Astrocyte of the spinal cord (primary cell): ENCODE measurements around the gene CNBD2.
"Not testable (repeated sequence)": the region's sequence is repeated elsewhere in the genome, so short reads cannot be mapped to it uniquely, and the experiment has no call there.

Source experiments
- DNase-seq: peaks from one replicate; pipeline ENCODE4 v3.0.0; 2011; ENCODE audit warnings: low read depth, low spot score
- H3K4me3 ChIP-seq: 2 replicates; pipeline ENCODE4 v1.5.1; 2011; ENCODE audit warnings: low read depth, mild to moderate bottlenecking, low read length, moderate library complexity
- CTCF ChIP-seq: IDR thresholded peaks from 2 replicates; pipeline ENCODE4 v1.5.1; 2012; ENCODE audit warnings: low read depth, mild to moderate bottlenecking, low read length, inconsistent platforms
- in situ Hi-C: cut with HindIII; loops from 2 replicates; pipeline ENCODE4 v1.10.0; 2017; ENCODE audit warnings: low sequenced_read_pairs

CNBD2 gene

GRCh38 chr20:35953387-35954199 is 14.8 kb upstream of the CNBD2 start:
- TF ChIP-seq CTCF: no peak
- H3K4me3 ChIP-seq: peak overlapping the region; percentile 92
- peak; percentile 51 for DNase-seq
- in situ Hi-C loops: no loop called here

GRCh38 chr20:35954200-35954906 is 14.0 kb upstream of the CNBD2 start, which contains the start of gene SCAND1:
TSS of gene SCAND1 (minus strand) at chr20:35954502. CDS start at chr20:35954284, 218 bp downstream.
- peak; percentile 93 for TF ChIP-seq CTCF
- in situ Hi-C loops: no loop called here
- peak; percentile 98 for DNase-seq
- peak within 1 kb of the TSS; percentile 92 for H3K4me3 ChIP-seq

GRCh38 chr20:35954907-35955251 is 13.5 kb upstream of the CNBD2 start:
- in situ Hi-C loops: no loop called here
- peak overlapping the region; percentile 92 for H3K4me3 ChIP-seq
- TF ChIP-seq CTCF: no peak
- peak; percentile 49 for DNase-seq

GRCh38 chr20:35956616-35957015 is 11.8 kb upstream of the CNBD2 start:
- no peak for TF ChIP-seq CTCF
- in situ Hi-C loops: no loop called here

GRCh38 chr20:35959291-35959690 is 9.1 kb upstream of the CNBD2 start:
- DNase-seq, in situ Hi-C loops, H3K4me3 ChIP-seq: not testable (repeated sequence)

More at GRCh38 chr20:35956616-35957015, 11.8 kb upstream of the CNBD2 start:
- H3K4me3 ChIP-seq: no peak overlapping the region
- no peak for DNase-seq

GRCh38 chr20:35963878-35964277 is 4.5 kb upstream of the CNBD2 start:
- H3K4me3 ChIP-seq: no peak overlapping the region
- TF ChIP-seq CTCF: no peak
- no peak for DNase-seq
- in situ Hi-C loops: no loop called here

- no peak for DNase-seq
- H3K4me3 ChIP-seq: no peak overlapping the region
- in situ Hi-C loops: no loop called here
- TF ChIP-seq CTCF: no peak
Observed at GRCh38 chr20:35968930-35969329, 540 bp downstream of the CNBD2 start.
